ENCODE data around the gene NT5DC3.
A peak's percentile ranks its signal among the peaks of the same experiment; 100 is the strongest.
"Not testable (repeated sequence)": the region's sequence is repeated elsewhere in the genome, so short reads cannot be mapped to it uniquely, and the experiment has no call there.

NT5DC3 gene

DNA sequence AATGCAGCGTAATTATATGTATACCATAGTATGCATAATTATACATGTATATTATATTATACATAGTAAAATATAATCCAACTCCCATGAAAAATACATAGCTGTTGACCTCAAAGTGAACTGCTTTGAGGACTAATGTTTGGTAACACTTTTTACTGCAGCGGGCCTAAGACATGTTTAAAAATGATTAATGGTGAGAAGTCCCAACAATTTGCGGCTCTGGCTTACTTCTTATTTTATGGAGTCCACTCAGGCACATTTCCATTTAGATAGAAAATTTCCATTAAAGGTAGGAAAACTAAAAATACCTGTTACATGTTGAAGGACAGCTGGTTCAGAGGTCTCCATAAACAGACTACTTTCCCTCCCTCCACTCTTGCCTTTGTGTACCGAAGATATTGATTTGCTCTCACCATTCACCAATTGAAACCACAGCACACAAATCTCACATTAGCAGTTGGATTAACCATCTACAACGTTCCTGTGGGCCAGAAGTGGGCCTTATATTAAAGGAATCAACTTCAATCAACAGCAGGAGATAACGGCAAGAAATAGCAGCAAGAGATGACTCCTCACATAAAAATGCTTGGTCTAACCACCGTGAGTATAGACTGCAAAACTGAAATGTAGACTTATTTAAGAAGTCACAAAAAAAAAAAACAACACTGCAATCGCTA lies 14.1 kb upstream of the NT5DC3 start:
- no peak for DNase-seq (ENCODE audit: low read depth)

GRCh38 chr12:103854372-103854973 lies 13.4 kb upstream of the NT5DC3 start:
- DNase-seq (ENCODE audit: low read depth), result no peak

DNA sequence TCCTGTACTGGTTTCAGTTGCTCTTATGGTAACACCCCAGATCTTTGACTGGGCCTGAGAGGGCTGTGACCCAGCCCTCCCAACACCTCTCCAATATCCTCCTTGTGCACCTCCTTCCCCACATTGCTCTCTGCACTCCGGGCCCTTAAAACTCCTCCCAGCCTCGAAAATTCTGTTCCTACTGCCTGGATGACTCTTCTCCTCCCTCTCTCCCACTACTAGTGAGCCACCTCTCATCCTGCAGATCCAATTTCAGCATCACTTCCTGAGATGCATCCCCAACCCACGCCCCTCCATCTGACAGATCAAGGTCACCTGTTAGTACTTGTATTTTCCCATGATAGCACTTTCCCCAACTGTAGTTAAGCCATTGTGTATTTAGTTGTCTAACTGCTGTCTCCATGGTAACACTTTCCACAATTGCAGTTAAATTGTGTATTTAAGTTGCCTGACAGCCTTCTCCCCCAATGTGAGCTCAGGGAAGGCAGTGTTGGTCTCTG lies 11.5 kb upstream of the NT5DC3 start:
- no peak for DNase-seq (ENCODE audit: low read depth)

DNA sequence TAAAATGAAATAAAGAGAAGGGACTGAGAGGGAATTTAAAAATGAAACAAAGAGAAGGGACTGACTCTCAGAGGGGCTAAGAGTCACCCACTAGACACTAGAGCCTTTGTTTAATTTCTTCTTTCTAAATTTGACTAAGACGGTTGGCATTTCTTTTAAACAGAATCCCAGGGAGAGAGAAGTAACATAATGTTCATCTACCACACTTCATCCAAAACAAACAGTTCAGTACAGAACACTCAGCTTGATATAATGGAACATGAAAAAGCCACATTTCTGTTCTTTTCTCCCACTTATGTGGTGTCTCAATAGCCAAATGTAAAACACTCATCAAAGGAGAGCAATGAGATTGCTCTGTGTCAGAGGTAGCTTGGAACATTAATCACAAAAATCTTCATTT lies 10.1 kb upstream of the NT5DC3 start:
- DNase-seq (ENCODE audit: low read depth), result no peak

DNA sequence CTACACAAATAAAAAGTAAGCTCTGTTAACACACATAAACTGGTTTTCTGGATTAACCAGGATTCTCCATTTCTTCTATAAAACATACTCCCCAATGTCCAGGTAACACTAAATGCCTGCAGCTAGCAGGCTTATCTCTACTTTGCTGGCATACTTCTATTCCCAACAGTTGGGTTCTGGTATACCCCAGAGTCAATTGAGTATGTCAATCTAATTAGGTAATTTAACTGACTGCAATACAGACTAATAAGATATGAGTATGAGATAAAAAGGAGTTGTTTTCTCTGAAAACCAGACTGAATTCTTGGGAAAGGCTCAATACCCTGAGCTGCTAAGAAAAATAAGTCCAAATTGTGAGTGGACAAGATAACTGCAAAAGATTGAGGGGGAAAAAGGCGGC lies 9.4 kb upstream of the NT5DC3 start:
- no peak for DNase-seq (ENCODE audit: low read depth)

- DNase-seq (ENCODE audit: low read depth), result no peak
These were observed 8.0 kb upstream of the NT5DC3 start for GRCh38 chr12:103848917-103849491.

DNA sequence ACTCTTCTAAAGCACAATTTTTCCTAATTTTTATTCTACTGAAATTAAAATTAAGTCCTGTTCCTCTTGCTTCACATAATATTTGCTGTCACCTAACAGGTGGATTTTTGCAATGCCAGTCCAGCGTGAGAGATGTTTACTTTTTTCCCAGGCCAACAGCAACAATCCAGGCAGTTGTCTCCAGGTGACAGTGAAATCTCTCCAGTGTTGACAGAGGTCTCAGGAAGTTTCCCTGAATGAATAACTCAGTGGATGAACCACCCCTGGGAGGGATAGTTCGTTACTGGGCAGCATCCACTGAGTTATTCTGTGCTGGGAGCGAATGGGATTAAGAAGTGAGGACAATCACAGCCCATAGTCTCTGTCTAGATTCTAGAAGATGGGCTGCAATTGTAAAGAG lies 7.1 kb upstream of the NT5DC3 start:
- no peak for DNase-seq (ENCODE audit: low read depth)

GRCh38 chr12:103846415-103846814 lies 5.4 kb upstream of the NT5DC3 start:
- DNase-seq (ENCODE audit: low read depth), result no peak

DNA sequence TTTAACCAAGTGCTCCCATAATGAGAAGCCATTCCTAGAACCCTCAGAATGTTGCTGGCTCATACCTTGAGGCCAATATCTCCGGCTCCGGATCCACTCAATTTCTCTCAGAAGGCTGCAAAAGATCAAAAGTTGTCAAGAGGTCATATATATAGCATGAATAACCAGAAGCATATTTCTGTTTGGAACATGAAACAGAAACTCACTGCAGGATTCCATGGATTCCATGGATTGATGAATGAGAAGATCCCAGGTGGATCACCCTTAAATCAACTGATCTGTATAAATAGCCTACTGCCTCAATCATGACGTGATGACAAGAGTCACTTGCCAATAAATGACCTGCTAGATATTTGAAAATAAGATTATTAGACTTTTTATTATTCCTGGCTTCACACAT lies 3.3 kb upstream of the NT5DC3 start:
- no peak for DNase-seq (ENCODE audit: low read depth)

- peak; percentile 31 for DNase-seq (ENCODE audit: low read depth)
These were observed 903 bp upstream of the NT5DC3 start for GRCh38 chr12:103841690-103842584.

DNA sequence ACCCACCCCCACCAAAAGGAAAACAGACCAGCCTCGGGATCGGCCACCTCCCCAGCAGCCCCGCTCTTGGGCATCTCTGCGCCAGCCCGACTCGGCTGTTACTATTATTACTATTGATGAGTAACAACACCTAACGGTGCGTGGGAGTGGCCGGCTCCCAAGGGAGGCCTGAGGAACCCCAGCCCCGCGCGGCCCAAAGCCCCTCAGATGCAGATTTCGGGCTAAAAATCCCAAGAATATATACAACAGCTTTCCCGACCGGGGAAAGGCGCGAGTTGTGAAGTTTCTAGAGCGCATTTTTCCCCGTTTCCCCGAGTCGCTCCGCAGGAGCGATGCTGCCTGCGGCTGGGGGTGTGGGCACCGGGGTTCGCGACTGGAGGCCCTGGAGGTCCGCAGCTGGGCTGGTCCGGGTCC lies 565 bp downstream of the NT5DC3 start:
- DNase-seq (ENCODE audit: low read depth), result no peak

GRCh38 chr12:103839609-103840461 lies 1.2 kb downstream of the NT5DC3 start:
- DNase-seq (ENCODE audit: low read depth), result no peak

DNA sequence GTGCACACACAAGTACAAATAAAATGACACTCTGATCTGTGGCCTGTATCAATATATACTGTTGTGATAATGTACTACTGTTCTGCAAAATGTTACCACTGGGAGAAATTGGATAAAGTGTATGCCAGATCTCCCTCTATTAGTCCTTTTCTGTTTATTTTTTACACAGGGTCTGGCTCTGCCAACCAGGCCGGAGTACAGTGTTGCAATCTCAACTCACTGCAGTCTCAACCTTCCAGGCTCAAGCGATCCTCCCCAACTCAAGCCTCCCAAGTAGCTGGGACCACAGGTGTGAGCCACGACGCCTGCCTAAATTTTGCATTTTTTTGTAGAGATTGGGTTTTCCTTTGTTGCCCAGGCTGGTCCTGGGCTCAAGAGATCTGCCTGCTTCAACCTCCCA lies 1.9 kb downstream of the NT5DC3 start:
- DNase-seq (ENCODE audit: low read depth), result no peak

GRCh38 chr12:103838254-103838914 lies 2.6 kb downstream of the NT5DC3 start:
- DNase-seq (ENCODE audit: low read depth), result no peak

- DNase-seq (ENCODE audit: low read depth), result no peak
These were observed 4.7 kb downstream of the NT5DC3 start for GRCh38 chr12:103836345-103836744.

- DNase-seq (ENCODE audit: low read depth), result not testable (repeated sequence)
These were observed 5.2 kb downstream of the NT5DC3 start for GRCh38 chr12:103835747-103836335.

DNA sequence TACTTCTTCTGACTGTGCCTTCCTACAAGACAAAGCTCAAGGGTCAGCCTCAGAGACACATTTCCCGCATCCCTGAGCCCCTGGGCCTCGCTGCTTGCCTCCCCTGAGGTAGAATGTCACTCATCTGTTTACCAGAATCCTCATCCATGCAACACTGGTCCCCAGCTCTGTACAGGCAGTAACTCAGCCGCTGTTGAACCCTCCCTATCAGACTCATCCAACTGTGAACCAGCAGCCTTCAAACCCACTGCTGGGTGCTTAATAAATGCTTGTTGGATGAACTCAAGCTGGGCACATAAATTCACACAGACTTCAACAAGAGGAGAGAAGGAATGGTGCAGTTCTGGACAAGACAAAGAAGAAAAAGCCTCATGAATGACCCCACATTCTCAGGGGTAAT lies 6.1 kb downstream of the NT5DC3 start:
- no peak for DNase-seq (ENCODE audit: low read depth)

DNA sequence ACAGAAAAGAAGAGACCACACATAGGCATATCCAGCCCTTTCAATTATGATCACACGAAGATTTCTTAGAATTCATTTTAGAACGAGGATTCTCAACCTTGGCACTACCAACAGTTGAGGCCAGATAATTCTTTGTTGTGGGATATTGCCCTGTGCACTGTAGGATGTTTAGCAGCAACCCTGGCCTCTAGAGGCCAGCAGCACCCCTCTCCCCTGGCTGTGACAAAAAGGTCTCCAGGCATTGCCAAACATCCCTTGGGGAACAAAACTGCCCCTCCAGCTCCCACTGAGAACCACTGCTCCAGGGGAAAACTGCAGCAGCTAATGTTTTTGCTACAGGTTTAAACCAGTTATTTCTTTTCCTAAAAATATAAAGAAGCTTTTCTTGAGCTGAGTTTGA lies 7.1 kb downstream of the NT5DC3 start:
- DNase-seq (ENCODE audit: low read depth), result no peak

- DNase-seq (ENCODE audit: low read depth), result no peak
These were observed 7.8 kb downstream of the NT5DC3 start for GRCh38 chr12:103833095-103833775.
